HEK293 (cell line): ENCODE results near the gene LARP1B.
A peak's percentile ranks its signal among the peaks of the same experiment; 100 is the strongest.

Experiments
- CTCF ChIA-PET: fragments of 350-600 bp; formaldehyde crosslinking; extraction: SDS; loops from one replicate; lab custom pipeline; 2021; ENCODE audit warnings: antibody characterized with exemption; lab: Yijun Ruan, JAX
- POLR2A ChIA-PET: fragments of 300-600 bp; formaldehyde crosslinking; extraction: SDS; loops from one replicate; lab custom pipeline; 2020; ENCODE audit warnings: antibody characterized with exemption, inconsistent platforms; lab: Yijun Ruan, JAX
- H3K27ac ChIP-seq: fragments of 200-500 bp; sonication (Bioruptor generic); 2 replicates; pipeline ENCODE4 v1.5.1; 2014; ENCODE audit warnings: low read depth, low read length, control low read depth, inconsistent platforms; ENCODE audit errors: extremely low read depth
- H3K36me3 ChIP-seq, 2 experiments: fragments of 200-500 bp in 1 of 2; sonication (Bioruptor generic) in 1 of 2; 1 replicate in 1 of 2; 2 replicates in 1 of 2; pipeline ENCODE4 v1.5.1; 2014 to 2017; ENCODE audit warnings: inconsistent platforms in 2 of 2, low read length in 2 of 2; ENCODE audit not compliant: control insufficient read depth in 2 of 2, insufficient read depth in 1 of 2
- H3K4me1 ChIP-seq: fragments of 200-500 bp; sonication (Bioruptor generic); 2 replicates; pipeline ENCODE4 v1.5.1; 2014; ENCODE audit warnings: mild to moderate bottlenecking, low read length, inconsistent platforms; ENCODE audit not compliant: control insufficient read depth, insufficient read depth
- H3K4me3 ChIP-seq: 2 replicates; pipeline ENCODE4 v1.5.1; 2011; ENCODE audit warnings: low read depth, mild to moderate bottlenecking, control low read depth, low read length, moderate library complexity
- H3K9me3 ChIP-seq: fragments of 200-500 bp; sonication (Bioruptor generic); 2 replicates; pipeline ENCODE4 v1.5.1; 2014; ENCODE audit warnings: low read depth, low read length, inconsistent platforms; ENCODE audit not compliant: control insufficient read depth, insufficient read depth
- CTCF ChIP-seq: fragments of 450-650 bp; formaldehyde crosslinking; IDR thresholded peaks from 2 replicates; pipeline ENCODE4 v1.5.1; 2016; ENCODE audit warnings: missing biosample characterization, missing genetic modification characterization
- HOXD13 ChIP-seq: sonication (generic); formaldehyde crosslinking; IDR thresholded peaks from 2 replicates; pipeline ENCODE4 v1.8.0; 2022; ENCODE audit warnings: missing genetic modification reagents, borderline replicate concordance
- KLF1 ChIP-seq: fragments of 450-650 bp; formaldehyde crosslinking; IDR thresholded peaks from 2 replicates; pipeline ENCODE4 v1.5.1; 2016; ENCODE audit warnings: missing biosample characterization, missing genetic modification characterization
- MZF1 ChIP-seq: fragments of 450-650 bp; formaldehyde crosslinking; IDR thresholded peaks from 2 replicates; pipeline ENCODE4 v1.5.1; 2017; ENCODE audit warnings: missing biosample characterization, missing genetic modification characterization, borderline replicate concordance
- OSR2 ChIP-seq: fragments of 450-650 bp; formaldehyde crosslinking; IDR thresholded peaks from 2 replicates; pipeline ENCODE4 v1.5.1; 2016; ENCODE audit warnings: missing biosample characterization, missing genetic modification characterization
- ZIC2 ChIP-seq: fragments of 450-650 bp; formaldehyde crosslinking; IDR thresholded peaks from 2 replicates; pipeline ENCODE4 v1.5.1; 2016; ENCODE audit warnings: missing biosample characterization, missing genetic modification characterization
- ZNF121 ChIP-seq: fragments of 450-650 bp; formaldehyde crosslinking; IDR thresholded peaks from 2 replicates; pipeline ENCODE4 v1.5.1; 2016; ENCODE audit warnings: missing biosample characterization, missing genetic modification characterization
- ZNF175 ChIP-seq: fragments of 450-650 bp; formaldehyde crosslinking; IDR thresholded peaks from 2 replicates; pipeline ENCODE4 v1.5.1; 2016; ENCODE audit warnings: missing biosample characterization, missing genetic modification characterization
- ZNF2 ChIP-seq: fragments of 450-650 bp; formaldehyde crosslinking; IDR thresholded peaks from 2 replicates; pipeline ENCODE4 v1.5.1; 2016; ENCODE audit warnings: missing biosample characterization, missing genetic modification characterization
- ZNF324 ChIP-seq: fragments of 450-650 bp; formaldehyde crosslinking; IDR thresholded peaks from 2 replicates; pipeline ENCODE4 v1.5.1; 2016; ENCODE audit warnings: missing biosample characterization, missing genetic modification characterization
- ZNF341 ChIP-seq: fragments of 450-650 bp; formaldehyde crosslinking; IDR thresholded peaks from 2 replicates; pipeline ENCODE4; 2016; ENCODE audit warnings: low read depth, missing biosample characterization, missing genetic modification characterization
- ZNF423 ChIP-seq: fragments of 450-650 bp; formaldehyde crosslinking; IDR thresholded peaks from 2 replicates; pipeline ENCODE4 v1.5.1; 2016; ENCODE audit warnings: missing biosample characterization, missing genetic modification characterization
- ZNF571 ChIP-seq: fragments of 450-650 bp; formaldehyde crosslinking; IDR thresholded peaks from 2 replicates; pipeline ENCODE4 v1.5.0; 2017; ENCODE audit warnings: missing biosample characterization, missing genetic modification characterization
- ZNF585B ChIP-seq: fragments of 450-650 bp; formaldehyde crosslinking; IDR thresholded peaks from 2 replicates; pipeline ENCODE4 v1.5.1; 2016; ENCODE audit warnings: missing biosample characterization, missing genetic modification characterization
- ZNF654 ChIP-seq: fragments of 450-650 bp; formaldehyde crosslinking; IDR thresholded peaks from 2 replicates; pipeline ENCODE4 v1.5.1; 2016; ENCODE audit warnings: low read depth, missing biosample characterization, missing genetic modification characterization
- ZNF747 ChIP-seq: fragments of 450-650 bp; formaldehyde crosslinking; IDR thresholded peaks from 2 replicates; pipeline ENCODE4 v1.5.1; 2016; ENCODE audit warnings: missing biosample characterization, missing genetic modification characterization
- ZSCAN30 ChIP-seq: fragments of 450-650 bp; IDR thresholded peaks from 2 replicates; pipeline ENCODE4 v1.5.1; 2018; ENCODE audit warnings: missing biosample characterization, mild to moderate bottlenecking, missing genetic modification characterization, moderate library complexity
- ZSCAN5A ChIP-seq: fragments of 450-650 bp; formaldehyde crosslinking; IDR thresholded peaks from 2 replicates; pipeline ENCODE4 v1.5.1; 2016; ENCODE audit warnings: missing biosample characterization, missing genetic modification characterization
- TF ChIP-seq, protein P1 (sequence below): fragments of 450-650 bp; formaldehyde crosslinking; IDR thresholded peaks from 2 replicates; pipeline ENCODE4 v1.5.1; 2016; ENCODE audit warnings: missing biosample characterization, missing genetic modification characterization
- TF ChIP-seq, protein P2 (sequence below): fragments of 450-650 bp; formaldehyde crosslinking; IDR thresholded peaks from 2 replicates; pipeline ENCODE4 v1.5.1; 2016; ENCODE audit warnings: missing biosample characterization, missing genetic modification characterization

Gene LARP1B

GRCh38 chr4:128186623-128187022 lies 125.5 kb downstream of the LARP1B start:
- no peak overlapping the region for H3K27ac ChIP-seq
- TF ChIP-seq ZNF423 (tag by site-specific recombination) (no peak), ZNF175 (no peak), ZNF121 (tag by site-specific recombination) (no peak), ZNF585B (tag by site-specific recombination) (peak; percentile 91), HOXD13 (no peak)
- no peaks in the 10 kb centered on the region for H3K4me1 ChIP-seq
- H3K9me3 ChIP-seq: no peaks in the 10 kb centered on the region
- CTCF ChIA-PET: no interaction called here
- no peak overlapping the region for H3K4me3 ChIP-seq
- POLR2A ChIA-PET: no interaction called here
- peaks cover 0 to 11% of the 10 kb centered on the region in 2 experiments; a peak in 1 of 3 replicates for H3K36me3 ChIP-seq

DNA sequence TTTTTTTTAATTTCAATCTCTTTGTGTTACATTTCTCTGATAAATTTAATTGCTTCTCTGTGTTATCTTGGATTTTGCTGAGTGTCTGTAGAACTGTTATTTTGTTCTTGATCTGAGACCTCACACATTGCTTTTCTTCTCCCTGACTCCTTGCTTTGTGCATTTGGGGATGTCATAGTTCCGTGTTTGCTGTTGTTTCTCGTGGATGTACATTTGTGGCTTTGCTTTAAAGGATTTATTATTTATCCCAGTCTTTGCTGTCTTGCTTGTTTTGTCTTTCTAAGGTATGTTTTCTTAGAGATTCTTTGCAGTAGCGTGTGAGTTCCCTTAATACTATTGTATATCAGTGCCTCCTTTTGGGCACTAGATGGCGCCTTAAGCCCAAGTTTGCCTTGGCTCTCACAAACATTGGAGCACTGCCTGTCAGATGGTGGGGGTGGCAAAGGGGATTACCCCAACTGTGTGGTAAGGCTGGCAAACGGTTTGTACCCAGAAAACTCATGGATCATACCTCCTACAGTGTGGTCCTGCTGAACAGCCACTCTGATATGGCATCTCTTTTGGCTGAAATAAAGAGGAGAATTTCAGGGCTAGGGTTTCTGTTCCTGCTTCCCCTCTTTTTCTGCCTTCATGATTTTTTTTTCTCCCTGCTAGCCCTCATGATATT lies 130.1 kb downstream of the LARP1B start:
- Histone ChIP-seq H3K4me3 (no peak overlapping the region), H3K36me3 (peaks cover 0 to 8% of the 10 kb centered on the region in 2 experiments; a peak in 2 of 3 replicates), H3K4me1 (no peaks in the 10 kb centered on the region), H3K9me3 (no peaks in the 10 kb centered on the region), H3K27ac (no peak overlapping the region)
- CTCF ChIA-PET: interaction anchor here (0.6 to 1.2 kb wide), 31 partner anchors 8 to 1996 kb away, joined by 3 to 6 read pairs (median 3); no protein-coding TSS in a partner anchor
- no peak for TF ChIP-seq KLF1 (tag by site-specific recombination)
- TF ChIP-seq ZNF2 (tag by site-specific recombination): peak; percentile 76
- TF ChIP-seq ZNF324 (tag by site-specific recombination): no peak
- TF ChIP-seq, protein P1, sequence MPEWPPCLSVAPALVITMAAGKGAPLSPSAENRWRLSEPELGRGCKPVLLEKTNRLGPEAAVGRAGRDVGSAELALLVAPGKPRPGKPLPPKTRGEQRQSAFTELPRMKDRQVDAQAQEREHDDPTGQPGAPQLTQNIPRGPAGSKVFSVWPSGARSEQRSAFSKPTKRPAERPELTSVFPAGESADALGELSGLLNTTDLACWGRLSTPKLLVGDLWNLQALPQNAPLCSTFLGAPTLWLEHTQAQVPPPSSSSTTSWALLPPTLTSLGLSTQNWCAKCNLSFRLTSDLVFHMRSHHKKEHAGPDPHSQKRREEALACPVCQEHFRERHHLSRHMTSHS: no peak
- peak; percentile 69 for TF ChIP-seq CTCF (tag by site-specific recombination)
- TF ChIP-seq, protein P2, sequence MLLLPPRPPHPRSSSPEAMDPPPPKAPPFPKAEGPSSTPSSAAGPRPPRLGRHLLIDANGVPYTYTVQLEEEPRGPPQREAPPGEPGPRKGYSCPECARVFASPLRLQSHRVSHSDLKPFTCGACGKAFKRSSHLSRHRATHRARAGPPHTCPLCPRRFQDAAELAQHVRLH: no peak
- TF ChIP-seq ZNF571 (tag by site-specific recombination): no peak
- TF ChIP-seq OSR2 (tag by site-specific recombination): no peak
- TF ChIP-seq ZNF341: no peak
- no peak for TF ChIP-seq ZSCAN5A (tag by site-specific recombination)
- peak; percentile 92 for TF ChIP-seq ZNF654 (tag by site-specific recombination)
- peak; percentile 52; the same call in 1 of the 2 replicates for TF ChIP-seq ZSCAN30 (tag by site-specific recombination)
- no peak for TF ChIP-seq ZIC2
- TF ChIP-seq MZF1: peak; percentile 16; the same call in 1 of the 2 replicates
- no peak for TF ChIP-seq ZNF747 (tag by site-specific recombination)
- POLR2A ChIA-PET: no interaction called here
